Tibial artery (tissue), 4 donors: ENCODE measurements around the gene GPR153.

Experiments used
- DNase-seq, 2 donors: peaks; one replicate each; pipeline ENCODE4 v3.0.0-alpha.2; 2019
- H3K27ac ChIP-seq, 2 donors: fragments of 200-600 bp; sonication (generic) in 1 of 2; 1 replicate in 1 of 2; 2 replicates in 1 of 2; pipeline ENCODE4 v1.5.1; 2018 to 2019; ENCODE audit warnings: mild to moderate bottlenecking in 1 of 2
- H3K27me3 ChIP-seq, 2 donors: fragments of 200-600 bp; sonication (generic) in 1 of 2; one replicate each; pipeline versions ENCODE4 v1.5.1 to v1.6.0; 2016 to 2019
- H3K36me3 ChIP-seq, 3 donors: fragments of 200-600 bp; sonication (generic) in 2 of 3; one replicate each; pipeline ENCODE4 v1.5.1; 2016 to 2019; ENCODE audit warnings: mild to moderate bottlenecking in 2 of 3
- H3K4me1 ChIP-seq, 4 donors: fragments of 200-600 bp; sonication (generic) in 2 of 4; 1 replicate in 3 of 4; 2 replicates in 1 of 4; pipeline ENCODE4 v1.5.1; 2016 to 2019
- H3K4me3 ChIP-seq, 2 donors: fragments of 200-600 bp; sonication (generic) in 1 of 2; 1 replicate in 1 of 2; 2 replicates in 1 of 2; pipeline ENCODE4 v1.5.1; 2018 to 2019; ENCODE audit warnings: mild to moderate bottlenecking in 2 of 2
- H3K9me3 ChIP-seq, 3 donors: fragments of 200-600 bp; sonication (generic) in 1 of 3; one replicate each; pipeline ENCODE4 v1.5.1; 2016 to 2019
- CTCF ChIP-seq, 2 experiments: fragments of 200-600 bp in 1 of 2; fragments of 450-650 bp in 1 of 2; IDR thresholded peaks; one replicate each; pipeline ENCODE4 v1.5.1; 2017 to 2019; ENCODE audit warnings: antibody characterized with exemption in 2 of 2, mild to moderate bottlenecking in 1 of 2, moderate library complexity in 1 of 2
- intact Hi-C: fragments of 100-400 bp; cut with DNase I; formaldehyde crosslinking; loops from one replicate; pipeline ENCODE4 v1.15.0; 2023; ENCODE audit warnings: low total_unique reads

GPR153 gene

GRCh38 chr1:6207075-6207885 lies 53.6 kb downstream of the GPR153 start:
- H3K9me3 ChIP-seq = no peaks in the 10 kb centered on the region
- no peak overlapping the region for H3K4me3 ChIP-seq
- peaks cover 0 to 45% (median 32%) of the 10 kb centered on the region in 4 donors for H3K4me1 ChIP-seq
- H3K36me3 ChIP-seq = peaks cover 0 to 16% (median 0%) of the 10 kb centered on the region in 3 donors
- no peaks in the 10 kb centered on the region for H3K27me3 ChIP-seq
- intact Hi-C loops = no loop called here
- TF ChIP-seq CTCF (IDR thresholded peaks at IDR 0.05) = no peak
- no peak for DNase-seq
- no peak overlapping the region for H3K27ac ChIP-seq

DNA sequence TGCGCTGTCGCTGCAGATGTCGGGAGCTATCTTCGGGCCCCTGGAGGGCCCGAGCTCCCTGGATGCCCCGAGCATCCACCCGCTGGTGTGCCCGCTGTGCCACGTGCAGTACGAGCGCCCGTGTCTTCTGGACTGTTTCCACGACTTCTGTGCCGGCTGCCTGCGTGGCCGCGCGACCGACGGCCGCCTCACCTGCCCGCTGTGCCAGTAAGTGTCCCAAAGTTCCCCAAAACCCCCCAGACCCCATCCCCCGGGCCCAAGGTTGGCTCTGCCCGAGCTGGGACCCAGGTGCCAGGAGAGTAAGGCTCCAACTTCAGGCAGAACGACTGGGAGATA lies 54.4 kb downstream of the GPR153 start:
- TF ChIP-seq CTCF (IDR thresholded peaks at IDR 0.05) = no peak
- intact Hi-C loops = no loop called here
- Histone ChIP-seq H3K9me3 (no peaks in the 10 kb centered on the region), H3K36me3 (peaks cover 0 to 8% (median 0%) of the 10 kb centered on the region in 3 donors), H3K4me1 (peaks cover 0 to 45% (median 32%) of the 10 kb centered on the region in 4 donors), H3K27ac (peak overlapping the region; percentile 63 to 72), H3K27me3 (no peaks in the 10 kb centered on the region), H3K4me3 (peak overlapping the region; percentile 57 to 58)
- DNase-seq = no peak

DNA sequence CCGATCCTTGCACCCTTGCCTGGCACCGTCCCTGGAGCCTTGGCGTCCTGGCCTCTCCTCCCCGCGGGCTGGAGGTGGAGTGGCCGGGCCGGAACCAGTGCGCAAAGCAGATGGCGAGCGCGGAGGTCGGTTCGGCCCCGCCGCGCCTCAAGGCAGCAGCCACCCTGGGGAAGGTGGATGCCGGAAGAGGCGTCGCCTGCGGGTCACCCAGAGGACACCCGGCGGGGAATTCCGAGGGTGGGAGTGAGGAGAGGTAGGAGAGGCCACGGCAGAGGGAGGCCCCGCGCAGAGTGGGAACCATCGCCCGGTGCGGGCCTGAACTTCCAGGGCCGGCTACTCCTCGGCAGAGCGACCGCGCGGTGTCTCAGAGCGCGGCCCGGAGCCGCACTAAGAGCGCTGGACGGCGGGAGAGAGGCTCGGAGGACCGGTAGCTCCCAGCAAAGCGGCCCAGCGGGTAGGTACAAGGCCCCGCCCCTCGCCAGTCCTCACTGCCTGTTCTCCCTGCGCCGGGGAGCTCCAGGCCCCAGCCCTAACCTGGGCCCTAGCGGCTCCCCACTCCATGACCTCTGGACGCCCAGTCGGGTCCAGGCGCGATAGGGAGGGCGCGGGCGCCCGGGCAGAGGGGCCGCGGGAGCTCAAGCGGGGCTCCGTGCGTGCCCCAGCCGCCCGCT lies 54.9 kb downstream of the GPR153 start, which contains the start of gene RNF207:
Gene RNF207, plus strand, starts transcription at position 271 of the 671 bp plus-strand sequence. CDS start 417 bp downstream, outside the sequence.
- intact Hi-C loops = no loop called here
- no peak for DNase-seq
- peak within 1 kb of the TSS; percentile 57 to 58 for H3K4me3 ChIP-seq
- peaks cover 0 to 3% (median 0%) of the 10 kb centered on the region in 3 donors for H3K36me3 ChIP-seq
- H3K27me3 ChIP-seq = no peaks in the 10 kb centered on the region
- H3K4me1 ChIP-seq = peaks cover 0 to 45% (median 32%) of the 10 kb centered on the region in 4 donors
- H3K27ac ChIP-seq = peak within 1 kb of the TSS; percentile 63 to 72
- no peak for TF ChIP-seq CTCF (IDR thresholded peaks at IDR 0.05)
- H3K9me3 ChIP-seq = no peaks in the 10 kb centered on the region

DNA sequence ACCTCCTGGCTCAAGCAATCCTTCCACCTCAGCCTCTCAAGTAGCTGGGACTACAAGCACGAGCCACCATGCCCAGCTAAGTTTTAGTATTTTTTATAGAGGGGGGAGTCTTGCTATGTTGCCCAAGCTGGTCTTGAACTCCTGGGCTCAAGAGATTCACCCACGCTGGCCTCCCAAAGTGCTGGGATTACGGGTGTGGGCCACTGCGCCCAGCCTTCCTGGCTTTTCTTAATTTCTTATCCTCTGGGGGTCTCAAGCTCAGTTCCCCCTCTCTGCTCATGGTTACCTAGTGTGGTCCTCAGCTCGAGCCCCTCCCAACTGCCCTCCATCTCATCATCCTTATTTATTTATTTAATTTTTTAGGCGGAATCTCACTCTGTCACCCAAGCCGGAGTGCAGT lies 58.6 kb downstream of the GPR153 start:
- H3K27ac ChIP-seq = no peak overlapping the region
- intact Hi-C loops = no loop called here
- peaks cover 0 to 3% (median 1%) of the 10 kb centered on the region in 3 donors for H3K36me3 ChIP-seq
- H3K4me3 ChIP-seq = no peak overlapping the region
- no peaks in the 10 kb centered on the region for H3K9me3 ChIP-seq
- H3K27me3 ChIP-seq = no peaks in the 10 kb centered on the region
- H3K4me1 ChIP-seq = peaks cover 0 to 51% (median 42%) of the 10 kb centered on the region in 4 donors
- no peak for DNase-seq
- TF ChIP-seq CTCF (IDR thresholded peaks at IDR 0.05) = no peak

GRCh38 chr1:6200188-6200809 lies 60.6 kb downstream of the GPR153 start:
- H3K27me3 ChIP-seq = no peaks in the 10 kb centered on the region
- H3K4me1 ChIP-seq = peaks cover 0 to 38% (median 29%) of the 10 kb centered on the region in 4 donors
- H3K4me3 ChIP-seq = peak overlapping the region; percentile 92 to 97
- peaks cover 10 to 23% (median 21%) of the 10 kb centered on the region in 3 donors for H3K36me3 ChIP-seq
- TF ChIP-seq CTCF (IDR thresholded peaks at IDR 0.05) = no peak
- no peak for DNase-seq
- intact Hi-C loops = no loop called here
- H3K9me3 ChIP-seq = no peaks in the 10 kb centered on the region
- H3K27ac ChIP-seq = peak overlapping the region; percentile 71 to 84
